IPS DF 4.7 (cell line): Measurements from ENCODE around the gene ZNF429.
"Not testable (repeated sequence)": the region's sequence is repeated elsewhere in the genome, so short reads cannot be mapped to it uniquely, and the experiment has no call there.

Source experiments
- DNase-seq: peaks from one replicate; pipeline ENCODE4 v3.0.0-alpha.2; 2013; ENCODE audit warnings: low spot score; ENCODE audit errors: extremely low read depth

Gene ZNF429

GRCh38 chr19:21590867-21591266 is 85.5 kb downstream of the ZNF429 start:
- DNase-seq = no peak

GRCh38 chr19:21593008-21593481 is 87.6 kb downstream of the ZNF429 start:
- no peak for DNase-seq

- DNase-seq = no peak
These were observed 88.1 kb downstream of the ZNF429 start for GRCh38 chr19:21593502-21593901.

GRCh38 chr19:21593934-21594820 is 88.8 kb downstream of the ZNF429 start:
- no peak for DNase-seq

- no peak for DNase-seq
These were observed 89.8 kb downstream of the ZNF429 start for GRCh38 chr19:21595185-21595584.

- no peak for DNase-seq
These were observed 96.8 kb downstream of the ZNF429 start for GRCh38 chr19:21602082-21602658.

GRCh38 chr19:21602659-21603430 is 97.4 kb downstream of the ZNF429 start:
- not testable (repeated sequence) for DNase-seq

GRCh38 chr19:21603431-21604231 is 98.2 kb downstream of the ZNF429 start:
- DNase-seq = no peak

- no peak for DNase-seq
These were observed 99.0 kb downstream of the ZNF429 start for GRCh38 chr19:21604351-21604926.
